Stomach smooth muscle (tissue), 2 donors: ENCODE results near the gene SMPX.
A peak's percentile ranks its signal among the peaks of the same experiment; 100 is the strongest.
"Not testable (repeated sequence)": the region's sequence is repeated elsewhere in the genome, so short reads cannot be mapped to it uniquely, and the experiment has no call there.

Experiments used
- H3K27ac ChIP-seq: one replicate; pipeline ENCODE4 v1.7.0; 2013; ENCODE audit warnings: mild to moderate bottlenecking, low read length, inconsistent platforms
- H3K27me3 ChIP-seq, 2 donors: one replicate each; pipeline ENCODE4 v1.7.0; 2013; ENCODE audit warnings: low read length in 2 of 2; ENCODE audit not compliant: insufficient read depth in 2 of 2, control insufficient read depth in 1 of 2
- H3K36me3 ChIP-seq, 2 donors: one replicate each; pipeline ENCODE4 v1.7.0; 2013; ENCODE audit warnings: low read length in 2 of 2; ENCODE audit not compliant: control insufficient read depth in 2 of 2, insufficient read depth in 2 of 2
- H3K4me1 ChIP-seq: one replicate; pipeline ENCODE4 v1.7.0; 2013; ENCODE audit warnings: low read length; ENCODE audit not compliant: control insufficient read depth, insufficient read depth
- H3K4me3 ChIP-seq, 2 donors: one replicate each; pipeline ENCODE4 v1.7.0; 2013; ENCODE audit warnings: low read length in 2 of 2
- H3K9ac ChIP-seq, 2 donors: one replicate each; pipeline ENCODE4 v1.7.0; 2013; ENCODE audit warnings: low read length in 2 of 2, mild to moderate bottlenecking in 1 of 2
- H3K9me3 ChIP-seq, 2 donors: one replicate each; pipeline ENCODE4 v1.7.0; 2013; ENCODE audit warnings: low read length in 2 of 2; ENCODE audit not compliant: control insufficient read depth in 2 of 2
- donor health status: healthy.
- donor health status: Pancreatic carcinoma.

Gene SMPX

DNA sequence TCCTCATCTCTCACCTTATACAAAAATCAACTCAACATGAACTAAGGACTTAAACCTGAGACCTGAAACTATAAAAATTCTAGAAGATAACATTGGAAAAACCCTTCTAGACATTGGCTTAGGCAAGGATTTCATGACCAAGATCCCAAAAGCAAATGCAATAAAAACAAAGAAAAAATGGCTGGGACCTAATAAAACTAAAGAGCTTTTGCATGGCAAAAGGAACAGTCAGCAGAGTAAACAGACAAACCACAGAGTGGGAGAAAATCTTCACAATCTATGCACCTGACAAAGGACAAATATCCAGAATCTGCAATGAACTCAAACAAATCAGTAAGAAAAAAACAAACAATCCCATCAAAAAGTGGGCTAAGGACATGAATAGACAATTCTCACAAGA, 17.2 kb upstream of the SMPX start:
- H3K27me3 ChIP-seq, H3K36me3 ChIP-seq, H3K4me3 ChIP-seq, H3K4me1 ChIP-seq, H3K9me3 ChIP-seq, H3K27ac ChIP-seq, H3K9ac ChIP-seq: not testable (repeated sequence)

DNA sequence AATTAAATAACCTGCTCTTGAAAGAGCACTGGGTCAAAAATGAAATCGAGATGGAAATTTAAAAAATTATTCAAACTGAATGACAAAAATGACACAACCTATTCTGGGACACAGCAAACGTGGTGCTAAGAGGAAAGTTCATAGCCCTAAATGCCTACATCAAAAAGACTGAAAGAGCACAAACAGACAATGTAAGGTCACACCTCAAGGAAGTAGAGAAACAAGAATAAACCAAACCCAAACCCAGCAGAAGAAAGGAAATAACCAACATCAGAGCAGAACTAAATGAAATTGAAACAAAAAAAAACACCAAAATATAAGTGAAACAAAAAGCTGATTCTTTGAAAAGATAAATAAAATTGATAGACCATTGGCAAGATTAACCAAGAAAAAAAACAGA, 15.1 kb upstream of the SMPX start:
- H3K9ac ChIP-seq, H3K9me3 ChIP-seq, H3K27ac ChIP-seq, H3K27me3 ChIP-seq, H3K36me3 ChIP-seq, H3K4me1 ChIP-seq, H3K4me3 ChIP-seq: not testable (repeated sequence)

DNA sequence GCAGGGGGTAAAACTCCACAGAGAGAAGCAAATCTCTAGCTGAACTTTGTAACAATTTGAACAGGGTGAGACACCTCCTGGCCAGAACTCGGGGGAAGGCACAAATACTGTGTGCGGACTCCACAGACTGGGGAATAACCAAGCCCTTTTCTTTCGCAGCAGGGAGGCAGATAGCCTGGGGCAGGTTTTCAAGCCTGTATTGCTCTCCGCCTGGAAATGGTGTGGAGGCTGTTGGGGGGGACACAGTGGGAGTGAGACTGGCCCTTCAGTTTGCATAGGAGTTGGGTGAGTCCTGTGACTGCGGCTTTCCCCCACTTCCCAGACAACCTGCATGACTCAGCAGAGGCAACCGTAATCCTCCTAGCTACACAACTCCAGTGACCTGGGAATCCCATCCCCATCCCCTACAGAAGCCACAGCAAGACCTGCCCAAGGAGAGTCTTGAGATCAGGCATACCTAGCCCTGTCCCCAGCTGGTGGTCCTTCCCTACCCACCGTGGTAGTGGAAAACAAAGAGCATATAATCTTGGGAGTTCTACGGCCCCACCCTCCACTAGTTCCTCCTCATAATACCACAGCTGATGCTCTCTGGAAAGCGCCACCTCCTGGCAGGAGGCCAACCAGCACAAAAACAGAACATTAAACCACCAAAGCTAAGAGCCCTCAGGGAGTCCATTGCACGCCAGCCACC, 12.9 kb upstream of the SMPX start:
- no peak overlapping the region for H3K4me3 ChIP-seq
- no peaks in the 10 kb centered on the region for H3K4me1 ChIP-seq
- no peak overlapping the region for H3K27ac ChIP-seq
- peaks cover 0 to 6% of the 10 kb centered on the region in 2 donors for H3K27me3 ChIP-seq
- H3K9ac ChIP-seq: no peak overlapping the region
- H3K36me3 ChIP-seq: no peaks in the 10 kb centered on the region
- H3K9me3 ChIP-seq: no peaks in the 10 kb centered on the region

DNA sequence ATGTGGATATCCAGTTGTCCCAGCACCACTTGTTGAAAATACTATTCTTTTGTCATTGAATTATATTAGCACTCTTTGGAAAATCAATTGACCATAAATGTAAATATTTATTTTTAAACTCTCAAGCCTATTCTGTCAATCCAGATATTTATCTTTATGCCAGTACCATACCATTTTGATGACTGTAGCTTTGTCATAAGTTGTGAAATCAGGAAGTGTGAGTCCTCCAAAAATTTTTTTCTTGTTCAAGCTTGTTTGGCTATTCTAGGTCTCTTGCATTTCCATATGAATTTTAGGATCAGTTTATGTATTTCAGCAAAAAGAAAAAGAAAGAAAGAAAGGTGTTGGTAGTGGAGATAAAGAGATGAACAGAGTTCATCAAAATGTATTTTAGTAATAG, 8.2 kb upstream of the SMPX start:
- H3K9me3 ChIP-seq: no peaks in the 10 kb centered on the region
- H3K9ac ChIP-seq: no peak overlapping the region
- no peaks in the 10 kb centered on the region for H3K36me3 ChIP-seq
- H3K4me1 ChIP-seq: no peaks in the 10 kb centered on the region
- H3K4me3 ChIP-seq: no peak overlapping the region
- H3K27me3 ChIP-seq: peaks cover 0 to 6% of the 10 kb centered on the region in 2 donors
- no peak overlapping the region for H3K27ac ChIP-seq

DNA sequence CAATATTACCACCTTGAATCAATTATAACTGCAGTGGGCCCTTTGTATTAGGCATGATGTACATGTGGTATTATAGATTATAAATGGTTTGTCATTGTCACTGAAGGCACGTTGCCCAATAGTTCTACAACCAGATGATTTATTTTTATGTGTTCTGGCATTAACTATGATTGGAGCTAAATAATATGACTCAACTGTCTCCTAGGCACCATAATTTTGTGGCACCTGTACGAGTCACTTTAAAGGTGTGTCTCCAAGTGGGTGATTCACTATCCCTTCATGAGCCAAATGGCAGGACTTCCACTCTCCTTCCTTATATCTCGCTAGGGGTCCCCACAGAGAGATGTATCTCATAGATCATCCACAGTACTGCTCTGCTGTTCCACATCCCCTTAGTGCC, 6.1 kb upstream of the SMPX start:
- no peak overlapping the region for H3K4me3 ChIP-seq
- peaks cover 0 to 6% of the 10 kb centered on the region in 2 donors for H3K27me3 ChIP-seq
- H3K27ac ChIP-seq: no peak overlapping the region
- H3K9ac ChIP-seq: no peak overlapping the region
- no peaks in the 10 kb centered on the region for H3K9me3 ChIP-seq
- H3K4me1 ChIP-seq: no peaks in the 10 kb centered on the region
- no peaks in the 10 kb centered on the region for H3K36me3 ChIP-seq

DNA sequence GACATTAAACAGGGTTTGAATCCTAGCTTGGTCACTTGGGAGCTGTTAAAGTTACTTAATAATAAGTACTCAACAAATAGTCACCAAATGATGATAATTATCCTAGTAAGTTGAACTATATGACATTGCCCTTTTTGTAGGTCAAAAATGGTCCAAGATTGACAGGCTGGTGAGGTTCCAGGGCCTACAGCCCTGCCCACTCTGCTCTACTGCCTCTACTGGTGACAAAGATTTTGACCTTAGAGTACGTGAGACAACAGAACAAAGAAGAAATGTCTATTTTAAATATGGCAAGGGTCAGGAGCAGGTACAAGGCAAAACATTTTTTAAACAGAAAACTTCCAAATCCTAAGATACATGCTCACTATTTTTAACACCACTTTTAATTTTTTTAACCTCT, 572 bp upstream of the SMPX start:
- H3K4me3 ChIP-seq: peak overlapping the region; percentile 71 to 73
- no peaks in the 10 kb centered on the region for H3K36me3 ChIP-seq
- peak overlapping the region in 1 of 2 donors; percentile 75 for H3K9ac ChIP-seq
- H3K27ac ChIP-seq: peak overlapping the region; percentile 56
- H3K27me3 ChIP-seq: peaks cover 0 to 10% of the 10 kb centered on the region in 2 donors
- H3K9me3 ChIP-seq: no peaks in the 10 kb centered on the region
- no peaks in the 10 kb centered on the region for H3K4me1 ChIP-seq

DNA sequence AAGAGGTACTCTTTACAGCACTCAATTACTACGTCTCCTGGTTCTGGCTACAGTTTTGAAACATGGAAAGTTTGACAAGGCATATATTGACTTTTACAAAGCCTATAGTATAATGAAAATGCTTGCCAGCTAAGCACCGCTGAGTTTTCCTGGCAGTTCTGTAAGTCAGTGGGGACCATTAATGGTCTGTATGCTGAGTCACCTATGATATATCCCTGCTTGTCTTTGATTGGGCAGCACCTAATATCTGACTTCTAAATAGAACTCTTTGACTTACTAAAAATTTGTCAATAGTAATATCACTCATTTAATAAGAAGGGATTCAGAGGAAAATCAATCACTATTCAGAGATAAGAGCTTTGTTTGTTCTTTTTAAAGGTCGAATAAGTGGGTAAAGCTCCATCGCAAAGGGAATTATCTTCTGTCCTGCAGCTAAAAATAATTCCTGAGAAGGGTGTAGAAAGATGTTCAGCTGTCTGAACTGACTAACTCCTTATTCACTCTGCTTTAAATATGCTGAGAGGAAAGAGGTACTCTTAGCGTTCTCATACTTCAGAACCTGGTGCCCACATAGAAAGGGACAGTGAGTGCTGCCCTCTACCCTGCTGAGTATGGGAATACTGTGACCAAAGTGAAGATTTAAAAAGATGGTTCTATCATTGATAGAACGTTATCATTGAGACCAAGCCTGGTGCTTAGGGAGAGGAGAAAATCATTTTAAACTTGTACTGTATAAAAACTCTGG, 959 bp downstream of the SMPX start:
- Histone ChIP-seq H3K9me3 (no peaks in the 10 kb centered on the region), H3K27me3 (peaks cover 0 to 10% of the 10 kb centered on the region in 2 donors), H3K36me3 (no peaks in the 10 kb centered on the region), H3K27ac (peak overlapping the region; percentile 56), H3K4me3 (peak overlapping the region; percentile 71 to 73), H3K4me1 (no peaks in the 10 kb centered on the region), H3K9ac (peak overlapping the region; percentile 36 to 75)

DNA sequence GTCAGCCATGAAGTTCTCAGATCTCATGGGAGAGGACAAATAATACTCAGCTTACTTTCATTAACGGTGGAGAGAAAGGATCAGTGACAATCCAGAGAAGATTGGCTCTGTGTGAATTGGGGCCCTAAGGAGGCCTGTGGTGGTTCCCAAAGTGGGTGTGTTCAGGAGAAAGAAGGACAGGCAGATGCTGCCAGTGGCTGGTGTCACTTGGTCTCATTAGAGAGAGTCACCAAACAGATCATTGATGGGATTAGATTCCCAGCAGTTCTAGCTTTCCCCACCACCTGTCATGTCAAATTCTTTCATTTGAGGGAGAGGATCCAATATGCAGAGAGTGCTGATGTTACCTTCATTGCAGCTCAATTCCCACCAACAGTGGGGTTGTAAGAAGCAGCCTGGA, 8.0 kb downstream of the SMPX start:
- Histone ChIP-seq H3K4me3 (no peak overlapping the region), H3K36me3 (no peaks in the 10 kb centered on the region), H3K4me1 (no peaks in the 10 kb centered on the region), H3K9me3 (no peaks in the 10 kb centered on the region), H3K27ac (no peak overlapping the region), H3K27me3 (peaks cover 0 to 4% of the 10 kb centered on the region in 2 donors), H3K9ac (no peak overlapping the region)

DNA sequence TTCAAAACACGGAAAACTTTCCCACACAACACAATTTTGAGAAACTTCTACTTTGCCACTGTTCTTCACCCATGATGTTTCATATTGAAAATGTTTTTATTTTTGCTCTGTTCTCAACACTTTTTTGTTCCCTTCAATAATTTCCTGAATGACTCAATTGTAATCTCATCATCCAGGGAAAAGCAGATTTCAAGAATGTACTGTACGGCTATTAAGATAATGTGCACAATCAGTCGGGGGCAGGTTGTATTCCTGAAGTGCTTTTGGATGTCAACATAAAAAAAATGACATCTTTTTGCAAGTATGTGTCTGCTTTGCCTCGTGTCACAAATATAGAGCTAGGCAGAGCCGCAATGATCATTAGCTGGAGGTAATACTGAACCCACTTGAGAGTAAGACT, 9.7 kb downstream of the SMPX start:
- no peaks in the 10 kb centered on the region for H3K36me3 ChIP-seq
- peaks cover 0 to 4% of the 10 kb centered on the region in 2 donors for H3K27me3 ChIP-seq
- no peaks in the 10 kb centered on the region for H3K4me1 ChIP-seq
- no peak overlapping the region for H3K9ac ChIP-seq
- H3K27ac ChIP-seq: no peak overlapping the region
- no peak overlapping the region for H3K4me3 ChIP-seq
- H3K9me3 ChIP-seq: no peaks in the 10 kb centered on the region

DNA sequence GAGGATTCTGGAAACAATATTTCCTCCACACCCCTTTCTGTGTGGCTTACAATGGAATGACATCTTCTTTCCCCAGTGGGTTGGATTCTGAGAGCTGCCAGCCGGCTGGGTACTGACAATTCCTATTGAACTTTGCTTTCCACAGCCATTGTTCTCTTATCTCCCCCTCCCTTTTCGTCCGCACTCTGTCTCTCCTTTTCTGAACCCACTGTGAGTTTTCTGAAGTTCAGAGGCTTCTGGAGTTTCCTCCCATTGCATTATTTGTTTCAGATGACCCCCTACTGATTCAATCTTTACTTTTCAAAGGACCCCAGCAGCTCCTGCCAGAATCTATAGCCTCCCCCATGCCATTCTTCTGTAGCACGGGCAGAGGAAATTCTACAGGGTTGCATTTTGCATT, 10.4 kb downstream of the SMPX start:
- no peaks in the 10 kb centered on the region for H3K36me3 ChIP-seq
- no peak overlapping the region for H3K9ac ChIP-seq
- no peaks in the 10 kb centered on the region for H3K4me1 ChIP-seq
- no peak overlapping the region for H3K27ac ChIP-seq
- H3K9me3 ChIP-seq: no peaks in the 10 kb centered on the region
- H3K4me3 ChIP-seq: no peak overlapping the region
- H3K27me3 ChIP-seq: peaks cover 0 to 4% of the 10 kb centered on the region in 2 donors

DNA sequence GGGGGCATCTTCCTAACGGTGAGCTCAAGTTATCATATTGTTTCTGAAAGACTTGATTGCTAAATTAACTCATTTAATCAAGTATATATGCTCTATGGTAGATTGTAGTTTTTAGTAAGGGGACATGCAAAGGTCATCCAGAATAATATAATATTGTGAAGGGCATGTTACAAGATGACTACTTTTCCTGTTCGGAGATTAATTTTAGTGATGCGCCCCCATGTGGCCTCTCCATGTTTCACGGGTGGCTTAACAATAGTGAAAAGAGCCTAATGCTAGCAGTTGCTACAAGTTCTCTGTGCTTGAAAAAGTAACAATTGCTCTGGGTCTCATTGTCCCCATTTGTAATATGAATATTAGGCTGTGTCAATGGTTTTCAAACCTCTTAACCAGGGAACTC, 12.2 kb downstream of the SMPX start:
- Histone ChIP-seq H3K4me3 (no peak overlapping the region), H3K9me3 (no peaks in the 10 kb centered on the region), H3K27ac (no peak overlapping the region), H3K27me3 (peaks cover 0 to 4% of the 10 kb centered on the region in 2 donors), H3K9ac (no peak overlapping the region), H3K36me3 (no peaks in the 10 kb centered on the region), H3K4me1 (peaks cover 6% of the 10 kb centered on the region)
